ENCODE results near the gene SIRPD. TPM values are rescaled to one million over a fixed set of nuclear protein-coding genes. Genes with fewer than 3 reads are reported as not detected.
A peak's percentile ranks its signal among the peaks of the same experiment; 100 is the strongest.

Gene SIRPD
- total RNA-seq, 4 donors from 2014 or later, result not detected

GRCh38 chr20:1535420-1536175, 21.9 kb downstream of the SIRPD start:
- peak overlapping the region in 2 of 4 donors; percentile 5 to 71 for H3K27ac ChIP-seq
- no peaks in the 10 kb centered on the region for H3K4me1 ChIP-seq
- H3K36me3 ChIP-seq, result no peaks in the 10 kb centered on the region
- in situ Hi-C loops (cut with MboI; ENCODE audit: low pct_ligation_motif_present in 1 of 4, low pct_unique_long_range_greater_than_20kb in 1 of 4, low sequenced_read_pairs in 3 of 4), result no loop called here
- TF ChIP-seq POLR2A (IDR thresholded peaks at IDR 0.05) (no peak), EP300 (IDR thresholded peaks at IDR 0.05; ENCODE audit: low read depth) (no peak), POLR2AphosphoS5 (IDR thresholded peaks at IDR 0.05) (no peak), CTCF (IDR thresholded peaks at IDR 0.05) (no peak)
- H3K27me3 ChIP-seq, result no peaks in the 10 kb centered on the region
- WGBS, 2 donors (ENCODE audit: low coverage in 1 of 2), result 71% methylated on average over 1 to 5 of the region's 5 CpGs
- intact Hi-C loops (cut with DNase I; ENCODE audit: low total_unique reads), result no loop called here
- no peak overlapping the region for H3K4me3 ChIP-seq
- DNase-seq, result peak; percentile 13
- H3K9me3 ChIP-seq, result no peaks in the 10 kb centered on the region

GRCh38 chr20:1534526-1534925, 23.0 kb downstream of the SIRPD start:
- no peak overlapping the region for H3K4me3 ChIP-seq
- H3K27ac ChIP-seq, result no peak overlapping the region
- TF ChIP-seq EP300 (IDR thresholded peaks at IDR 0.05; ENCODE audit: low read depth), result no peak
- TF ChIP-seq CTCF (IDR thresholded peaks at IDR 0.05), result no peak
- no peaks in the 10 kb centered on the region for H3K4me1 ChIP-seq
- no peaks in the 10 kb centered on the region for H3K36me3 ChIP-seq
- WGBS, 2 donors (ENCODE audit: low coverage in 1 of 2), result 62 to 63% methylated on average over 5 of the region's 5 CpGs
- no peaks in the 10 kb centered on the region for H3K9me3 ChIP-seq
- in situ Hi-C loops (cut with MboI; ENCODE audit: low pct_ligation_motif_present in 1 of 4, low pct_unique_long_range_greater_than_20kb in 1 of 4, low sequenced_read_pairs in 3 of 4), result no loop called here
- H3K27me3 ChIP-seq, result no peaks in the 10 kb centered on the region
- intact Hi-C loops (cut with DNase I; ENCODE audit: low total_unique reads), result no loop called here
- no peak for DNase-seq

GRCh38 chr20:1533059-1533458, 24.4 kb downstream of the SIRPD start:
- Histone ChIP-seq H3K9me3 (no peaks in the 10 kb centered on the region), H3K27me3 (no peaks in the 10 kb centered on the region), H3K4me3 (no peak overlapping the region), H3K4me1 (no peaks in the 10 kb centered on the region), H3K36me3 (no peaks in the 10 kb centered on the region), H3K27ac (no peak overlapping the region)
- intact Hi-C loops (cut with DNase I; ENCODE audit: low total_unique reads) (no loop called here), in situ Hi-C loops (cut with MboI; ENCODE audit: low pct_ligation_motif_present in 1 of 4, low pct_unique_long_range_greater_than_20kb in 1 of 4, low sequenced_read_pairs in 3 of 4) (no loop called here)
- TF ChIP-seq POLR2A (IDR thresholded peaks at IDR 0.05), result no peak
- no peak for TF ChIP-seq CTCF (IDR thresholded peaks at IDR 0.05)
- no peak for TF ChIP-seq EP300 (IDR thresholded peaks at IDR 0.05; ENCODE audit: low read depth)
- no peak for TF ChIP-seq POLR2AphosphoS5 (IDR thresholded peaks at IDR 0.05)
- WGBS, 2 donors (ENCODE audit: low coverage in 1 of 2), result 84 to 87% methylated on average over 3 to 4 of the region's 4 CpGs
- DNase-seq, result no peak

- intact Hi-C loops (cut with DNase I; ENCODE audit: low total_unique reads), result no loop called here
- H3K9me3 ChIP-seq, result no peaks in the 10 kb centered on the region
- in situ Hi-C loops (cut with MboI; ENCODE audit: low pct_ligation_motif_present in 1 of 4, low pct_unique_long_range_greater_than_20kb in 1 of 4, low sequenced_read_pairs in 3 of 4), result no loop called here
- H3K27ac ChIP-seq, result no peak overlapping the region
- 35% methylated on average over 1 of the region's 1 CpG; no CpG with 5 or more reads in 1 of the 2 donors for WGBS, 2 donors (ENCODE audit: low coverage in 1 of 2)
- H3K4me3 ChIP-seq, result no peak overlapping the region
- no peaks in the 10 kb centered on the region for H3K27me3 ChIP-seq
- no peak for DNase-seq
- no peaks in the 10 kb centered on the region for H3K36me3 ChIP-seq
- H3K4me1 ChIP-seq, result no peaks in the 10 kb centered on the region
- TF ChIP-seq EP300 (IDR thresholded peaks at IDR 0.05; ENCODE audit: low read depth) (no peak), POLR2A (IDR thresholded peaks at IDR 0.05) (no peak), POLR2AphosphoS5 (IDR thresholded peaks at IDR 0.05) (no peak), CTCF (IDR thresholded peaks at IDR 0.05) (no peak)
These were observed 28.7 kb downstream of the SIRPD start for GRCh38 chr20:1528811-1529210.
